ENCODE data around the gene SPATS2L. TPM values are rescaled to one million over a fixed set of nuclear protein-coding genes. Genes with fewer than 3 reads are reported as not detected.

The SPATS2L gene
- total RNA-seq, 1 experiment from 2014 or later: not detected

GRCh38 chr2:200373973-200374416 lies 67.5 kb downstream of the SPATS2L start:
- Histone ChIP-seq H3K4me3 (ENCODE audit: low read length) (peak overlapping the region; percentile 7; the same call in 1 of the 2 replicates), H3K4me1 (ENCODE audit: low read length) (peaks cover 18% of the 10 kb centered on the region), H4K20me1 (ENCODE audit: insufficient read depth, low read depth, low read length) (no peaks in the 10 kb centered on the region), H3K27ac (ENCODE audit: low read length) (no peak overlapping the region), H3K9me3 (ENCODE audit: low read length) (no peaks in the 10 kb centered on the region), H3K79me2 (ENCODE audit: low read length) (no peaks in the 10 kb centered on the region), H2AFZ (ENCODE audit: low read length) (peak overlapping the region; percentile 51; the same call in 1 of the 2 replicates), H3K9me2 (replicated peaks; ENCODE audit: insufficient read depth, low read length) (no peaks in the 10 kb centered on the region), H3K4me2 (ENCODE audit: low read depth, low read length, poor library complexity, severe bottlenecking) (peak overlapping the region; percentile 43), H3K27me3 (ENCODE audit: low read length) (no peaks in the 10 kb centered on the region), H3K36me3 (ENCODE audit: insufficient read depth, low read length) (no peaks in the 10 kb centered on the region), H3K9ac (ENCODE audit: low read length) (peak overlapping the region; percentile 11; the same call in 1 of the 2 replicates)
- peak; percentile 45 for DNase-seq

GRCh38 chr2:200376513-200377354 lies 70.2 kb downstream of the SPATS2L start:
- H3K36me3 ChIP-seq (ENCODE audit: insufficient read depth, low read length): no peaks in the 10 kb centered on the region
- no peak overlapping the region for H3K4me2 ChIP-seq (ENCODE audit: low read depth, low read length, poor library complexity, severe bottlenecking)
- H3K79me2 ChIP-seq (ENCODE audit: low read length): no peaks in the 10 kb centered on the region
- H3K4me3 ChIP-seq (ENCODE audit: low read length): no peak overlapping the region
- H3K27ac ChIP-seq (ENCODE audit: low read length): no peak overlapping the region
- no peak overlapping the region for H3K9ac ChIP-seq (ENCODE audit: low read length)
- H3K27me3 ChIP-seq (ENCODE audit: low read length): no peaks in the 10 kb centered on the region
- H3K9me3 ChIP-seq (ENCODE audit: low read length): no peaks in the 10 kb centered on the region
- no peak for DNase-seq
- no peaks in the 10 kb centered on the region for H3K9me2 ChIP-seq (replicated peaks; ENCODE audit: insufficient read depth, low read length)
- H4K20me1 ChIP-seq (ENCODE audit: insufficient read depth, low read depth, low read length): no peaks in the 10 kb centered on the region
- H3K4me1 ChIP-seq (ENCODE audit: low read length): peaks cover 38% of the 10 kb centered on the region
- H2AFZ ChIP-seq (ENCODE audit: low read length): no peak overlapping the region

GRCh38 chr2:200377355-200378336 lies 71.2 kb downstream of the SPATS2L start:
- Histone ChIP-seq H3K36me3 (ENCODE audit: insufficient read depth, low read length) (no peaks in the 10 kb centered on the region), H3K4me2 (ENCODE audit: low read depth, low read length, poor library complexity, severe bottlenecking) (no peak overlapping the region), H3K4me3 (ENCODE audit: low read length) (no peak overlapping the region), H2AFZ (ENCODE audit: low read length) (no peak overlapping the region), H4K20me1 (ENCODE audit: insufficient read depth, low read depth, low read length) (no peaks in the 10 kb centered on the region), H3K9me2 (replicated peaks; ENCODE audit: insufficient read depth, low read length) (no peaks in the 10 kb centered on the region), H3K27me3 (ENCODE audit: low read length) (no peaks in the 10 kb centered on the region), H3K27ac (ENCODE audit: low read length) (no peak overlapping the region), H3K9me3 (ENCODE audit: low read length) (no peaks in the 10 kb centered on the region), H3K9ac (ENCODE audit: low read length) (no peak overlapping the region), H3K4me1 (ENCODE audit: low read length) (peaks cover 41% of the 10 kb centered on the region), H3K79me2 (ENCODE audit: low read length) (no peaks in the 10 kb centered on the region)
- DNase-seq: no peak

- Histone ChIP-seq H3K9me3 (ENCODE audit: low read length) (no peaks in the 10 kb centered on the region), H2AFZ (ENCODE audit: low read length) (no peak overlapping the region), H4K20me1 (ENCODE audit: insufficient read depth, low read depth, low read length) (no peaks in the 10 kb centered on the region), H3K79me2 (ENCODE audit: low read length) (no peaks in the 10 kb centered on the region), H3K27me3 (ENCODE audit: low read length) (no peaks in the 10 kb centered on the region), H3K9ac (ENCODE audit: low read length) (no peak overlapping the region), H3K27ac (ENCODE audit: low read length) (no peak overlapping the region), H3K9me2 (replicated peaks; ENCODE audit: insufficient read depth, low read length) (no peaks in the 10 kb centered on the region), H3K36me3 (ENCODE audit: insufficient read depth, low read length) (no peaks in the 10 kb centered on the region), H3K4me1 (ENCODE audit: low read length) (peaks cover 44% of the 10 kb centered on the region), H3K4me2 (ENCODE audit: low read depth, low read length, poor library complexity, severe bottlenecking) (no peak overlapping the region), H3K4me3 (ENCODE audit: low read length) (no peak overlapping the region)
- DNase-seq: no peak
Observed at GRCh38 chr2:200378652-200379290, 72.3 kb downstream of the SPATS2L start.

- Histone ChIP-seq H3K27ac (ENCODE audit: low read length) (no peak overlapping the region), H3K79me2 (ENCODE audit: low read length) (no peaks in the 10 kb centered on the region), H3K4me2 (ENCODE audit: low read depth, low read length, poor library complexity, severe bottlenecking) (peak overlapping the region; percentile 54)
Observed at GRCh38 chr2:200379481-200380090, 73.1 kb downstream of the SPATS2L start.

GRCh38 chr2:200380091-200380561 lies 73.6 kb downstream of the SPATS2L start:
- Histone ChIP-seq H3K9ac (ENCODE audit: low read length) (no peak overlapping the region), H3K4me2 (ENCODE audit: low read depth, low read length, poor library complexity, severe bottlenecking) (peak overlapping the region; percentile 54), H2AFZ (ENCODE audit: low read length) (peak overlapping the region; percentile 9; the same call in 1 of the 2 replicates), H3K27ac (ENCODE audit: low read length) (no peak overlapping the region), H3K9me3 (ENCODE audit: low read length) (no peaks in the 10 kb centered on the region), H3K4me1 (ENCODE audit: low read length) (peaks cover 37% of the 10 kb centered on the region), H3K36me3 (ENCODE audit: insufficient read depth, low read length) (no peaks in the 10 kb centered on the region), H4K20me1 (ENCODE audit: insufficient read depth, low read depth, low read length) (no peaks in the 10 kb centered on the region), H3K9me2 (replicated peaks; ENCODE audit: insufficient read depth, low read length) (no peaks in the 10 kb centered on the region), H3K4me3 (ENCODE audit: low read length) (peak overlapping the region; percentile 15; the same call in 1 of the 2 replicates), H3K27me3 (ENCODE audit: low read length) (no peaks in the 10 kb centered on the region), H3K79me2 (ENCODE audit: low read length) (no peaks in the 10 kb centered on the region)
- peak; percentile 62 for DNase-seq

More at GRCh38 chr2:200379481-200380090, 73.1 kb downstream of the SPATS2L start:
- Histone ChIP-seq H3K4me1 (ENCODE audit: low read length) (peaks cover 37% of the 10 kb centered on the region), H3K4me3 (ENCODE audit: low read length) (peak overlapping the region; percentile 15; the same call in 1 of the 2 replicates), H2AFZ (ENCODE audit: low read length) (no peak overlapping the region), H3K27me3 (ENCODE audit: low read length) (no peaks in the 10 kb centered on the region), H3K36me3 (ENCODE audit: insufficient read depth, low read length) (no peaks in the 10 kb centered on the region), H3K9ac (ENCODE audit: low read length) (no peak overlapping the region), H3K9me2 (replicated peaks; ENCODE audit: insufficient read depth, low read length) (no peaks in the 10 kb centered on the region), H3K9me3 (ENCODE audit: low read length) (no peaks in the 10 kb centered on the region), H4K20me1 (ENCODE audit: insufficient read depth, low read depth, low read length) (no peaks in the 10 kb centered on the region)
- DNase-seq: no peak

- Histone ChIP-seq H3K9ac (ENCODE audit: low read length) (no peak overlapping the region), H3K4me1 (ENCODE audit: low read length) (peaks cover 37% of the 10 kb centered on the region), H3K4me2 (ENCODE audit: low read depth, low read length, poor library complexity, severe bottlenecking) (peak overlapping the region; percentile 54), H4K20me1 (ENCODE audit: insufficient read depth, low read depth, low read length) (no peaks in the 10 kb centered on the region), H3K79me2 (ENCODE audit: low read length) (no peaks in the 10 kb centered on the region), H3K4me3 (ENCODE audit: low read length) (no peak overlapping the region), H3K27me3 (ENCODE audit: low read length) (no peaks in the 10 kb centered on the region), H3K27ac (ENCODE audit: low read length) (no peak overlapping the region), H3K9me2 (replicated peaks; ENCODE audit: insufficient read depth, low read length) (no peaks in the 10 kb centered on the region), H3K9me3 (ENCODE audit: low read length) (no peaks in the 10 kb centered on the region), H3K36me3 (ENCODE audit: insufficient read depth, low read length) (no peaks in the 10 kb centered on the region), H2AFZ (ENCODE audit: low read length) (peak overlapping the region; percentile 9; the same call in 1 of the 2 replicates)
- DNase-seq: no peak
Observed at GRCh38 chr2:200380833-200381542, 74.5 kb downstream of the SPATS2L start.
